COLO829 (cell line): Measurements from ENCODE around the gene RNF224.
"Not testable (repeated sequence)": the region's sequence is repeated elsewhere in the genome, so short reads cannot be mapped to it uniquely, and the experiment has no call there.

Experiments
- DNase-seq: peaks from one replicate; pipeline ENCODE4 v3.0.0; 2012; ENCODE audit warnings: low spot score

Gene RNF224

DNA sequence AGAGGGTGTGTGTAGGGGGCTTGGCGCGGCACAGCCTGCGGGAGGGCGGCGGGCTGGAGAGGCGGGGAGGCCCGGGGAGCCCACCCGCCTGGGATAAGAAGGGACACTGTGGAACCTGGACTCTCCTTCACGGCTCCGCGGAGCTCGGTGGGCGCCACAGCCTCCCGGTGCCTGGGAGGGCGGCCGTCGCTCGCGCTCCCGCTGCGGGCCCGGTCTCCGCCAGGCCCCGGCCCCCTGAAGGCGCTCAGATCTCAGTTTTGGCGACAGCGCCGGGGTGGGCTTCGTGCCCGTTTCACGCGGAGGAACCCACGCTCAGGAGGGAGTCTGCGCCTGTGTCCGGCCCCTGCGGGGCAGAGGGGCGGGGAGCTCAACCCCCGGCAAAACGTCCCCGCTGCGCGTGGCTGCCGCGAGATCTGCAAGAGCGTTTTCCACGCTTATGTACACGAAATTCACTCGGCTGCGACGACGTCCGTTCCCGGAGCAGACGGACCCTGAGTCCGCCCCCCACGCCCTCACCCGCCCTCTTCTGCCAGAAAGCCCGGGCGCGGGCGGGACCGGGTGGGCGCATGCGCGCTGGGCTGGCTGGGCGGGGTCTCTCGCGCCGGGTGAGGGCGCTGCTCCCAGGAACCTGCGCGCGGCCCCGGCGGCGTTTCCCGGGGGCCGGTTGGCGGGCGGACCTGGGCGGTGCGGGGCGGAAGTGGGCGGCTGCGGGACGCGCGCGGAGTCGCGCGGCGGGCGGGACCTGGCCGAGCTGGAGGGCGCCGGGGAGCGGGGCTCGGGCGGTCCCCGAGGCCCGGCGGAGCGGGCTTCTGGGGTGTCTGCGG lies 27.5 kb downstream of the RNF224 start, which contains the start of gene NELFB:
Gene NELFB, plus strand, starts transcription at position 704 of the 824 bp plus-strand sequence.
- peak; percentile 100 for DNase-seq

GRCh38 chr9:137255448-137256114 lies 28.3 kb downstream of the RNF224 start:
- no peak for DNase-seq

- no peak for DNase-seq
Measured at GRCh38 chr9:137256362-137256761, 29.1 kb downstream of the RNF224 start.

- no peak for DNase-seq
Measured at GRCh38 chr9:137256856-137257255, 29.6 kb downstream of the RNF224 start.

DNA sequence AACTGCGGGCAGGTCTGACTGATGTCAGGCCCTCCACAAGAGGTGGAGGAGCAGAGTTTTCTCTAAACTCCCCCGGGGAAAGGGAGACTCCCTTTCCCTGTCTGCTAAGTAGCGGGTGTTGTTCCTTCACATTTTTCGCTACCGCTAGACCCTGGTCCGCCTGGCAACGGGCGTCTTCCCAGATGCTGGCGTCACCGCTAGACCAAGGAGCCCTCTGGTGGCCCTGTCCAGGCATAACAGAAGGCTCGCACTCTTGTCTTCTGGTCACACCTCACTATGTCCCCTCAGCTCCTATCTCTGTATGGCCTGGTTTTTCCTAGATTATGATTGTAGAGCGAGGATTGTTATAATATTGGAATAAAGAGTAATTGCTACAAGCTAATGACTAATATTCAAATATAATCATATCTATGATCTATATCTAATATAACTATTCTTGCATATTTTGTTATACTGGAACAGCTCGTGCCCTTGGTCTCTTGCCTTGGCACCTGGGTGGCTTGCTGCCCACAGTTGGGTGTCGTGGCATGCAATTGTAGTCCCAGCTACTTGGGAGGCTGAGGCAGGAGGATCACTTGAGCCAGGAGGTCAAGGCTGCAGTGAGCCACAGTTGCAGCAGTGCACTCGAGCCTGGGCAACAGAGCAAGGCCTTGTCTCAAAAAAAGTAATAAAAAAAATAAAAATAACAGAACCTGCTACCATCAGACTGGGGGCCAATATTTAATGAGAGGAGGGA lies 35.0 kb downstream of the RNF224 start:
- not testable (repeated sequence) for DNase-seq

- no peak for DNase-seq
Measured at GRCh38 chr9:137262909-137263285, 35.6 kb downstream of the RNF224 start.

DNA sequence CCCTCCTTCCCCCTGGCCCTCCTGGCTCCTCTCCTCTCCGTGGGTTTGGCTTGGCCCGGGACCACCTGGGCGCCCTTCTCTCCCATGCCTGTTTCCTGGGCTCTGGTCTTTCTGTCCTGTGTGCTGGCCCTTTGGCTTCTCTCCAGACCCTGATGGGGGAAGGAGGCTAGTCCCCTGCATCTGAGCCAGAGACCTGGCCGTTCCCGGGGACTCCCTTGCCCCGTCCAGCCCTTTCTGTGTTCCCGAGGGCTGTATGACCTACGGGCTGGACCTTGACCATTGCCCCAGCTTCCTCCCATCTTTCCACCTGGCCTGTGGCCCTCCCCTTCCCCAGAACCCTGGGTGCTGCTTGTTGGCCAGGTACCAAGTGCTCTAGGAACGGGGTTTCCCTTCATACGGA lies 36.2 kb downstream of the RNF224 start:
- DNase-seq: no peak

- no peak for DNase-seq
Measured at GRCh38 chr9:137264067-137264466, 36.8 kb downstream of the RNF224 start.

DNA sequence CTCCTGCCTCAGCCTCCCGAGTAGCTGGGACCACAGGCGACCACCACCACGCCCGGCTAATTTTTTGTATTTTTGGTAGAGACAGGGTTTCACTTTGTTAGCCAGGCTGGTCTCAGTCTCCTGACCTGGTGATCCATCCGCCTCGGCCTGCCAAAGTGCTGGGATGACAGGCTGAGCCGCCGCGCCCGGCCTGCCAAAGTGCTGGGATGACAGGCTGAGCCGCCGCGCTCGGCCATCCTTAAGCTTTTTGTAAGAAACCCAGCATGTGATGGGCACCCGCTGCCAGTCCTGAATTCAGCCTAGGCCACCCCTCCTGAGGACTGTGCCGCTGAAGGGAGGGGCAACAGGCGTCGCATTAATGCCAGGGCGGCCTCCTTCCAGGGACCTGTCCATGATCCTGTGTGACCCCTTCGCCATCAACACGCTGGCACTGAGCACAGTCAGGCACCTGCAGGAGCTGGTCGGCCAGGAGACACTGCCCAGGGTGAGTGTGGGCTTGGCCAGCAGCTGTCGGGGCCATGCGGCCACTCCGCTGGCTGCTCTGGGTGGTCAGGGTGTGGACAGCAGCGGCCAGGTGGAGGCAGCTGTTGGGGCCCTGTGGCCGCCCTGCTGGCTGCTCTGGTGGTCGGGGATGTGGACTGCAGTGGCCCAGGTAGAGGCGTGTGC lies 38.3 kb downstream of the RNF224 start:
- no peak for DNase-seq

DNA sequence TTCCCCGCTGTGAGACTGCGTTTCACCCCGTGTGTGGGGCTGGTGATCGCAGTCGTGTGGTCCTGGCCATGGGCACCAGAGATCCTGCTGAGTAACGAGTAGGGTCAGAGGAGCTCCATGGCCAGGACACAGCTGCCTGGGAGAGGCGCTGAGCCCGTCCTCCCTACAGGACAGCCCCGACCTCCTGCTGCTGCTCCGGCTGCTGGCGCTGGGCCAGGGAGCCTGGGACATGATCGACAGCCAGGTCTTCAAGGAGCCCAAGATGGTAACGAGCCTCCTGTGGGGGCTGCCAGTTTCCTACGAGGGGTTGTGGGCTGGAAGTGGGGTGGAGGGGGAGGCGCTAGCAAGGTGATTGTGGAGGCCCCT lies 38.8 kb downstream of the RNF224 start:
- no peak for DNase-seq

- no peak for DNase-seq
Measured at GRCh38 chr9:137266585-137267453, 39.5 kb downstream of the RNF224 start.

DNA sequence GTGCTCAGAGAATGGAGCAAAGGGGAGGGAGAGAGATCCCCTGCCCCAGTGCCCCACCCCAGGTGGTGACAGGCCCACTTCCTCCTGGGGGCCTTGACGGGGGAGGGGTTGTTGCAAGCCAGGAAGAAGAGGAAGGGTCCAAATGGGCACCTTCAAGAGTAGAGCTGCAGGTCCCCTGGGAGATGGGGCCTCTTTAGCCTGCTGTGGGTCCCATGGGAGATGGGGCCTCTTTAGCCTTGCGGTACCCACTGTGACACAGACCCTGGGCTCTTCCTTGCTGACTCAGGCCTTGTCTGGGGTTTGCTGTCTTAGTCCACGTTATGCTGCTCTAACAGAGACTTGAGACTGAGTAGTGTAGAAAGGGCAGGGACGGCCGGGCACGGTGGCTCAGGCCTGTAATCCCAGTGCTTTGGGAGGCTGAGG lies 40.6 kb downstream of the RNF224 start:
- no peak for DNase-seq

DNA sequence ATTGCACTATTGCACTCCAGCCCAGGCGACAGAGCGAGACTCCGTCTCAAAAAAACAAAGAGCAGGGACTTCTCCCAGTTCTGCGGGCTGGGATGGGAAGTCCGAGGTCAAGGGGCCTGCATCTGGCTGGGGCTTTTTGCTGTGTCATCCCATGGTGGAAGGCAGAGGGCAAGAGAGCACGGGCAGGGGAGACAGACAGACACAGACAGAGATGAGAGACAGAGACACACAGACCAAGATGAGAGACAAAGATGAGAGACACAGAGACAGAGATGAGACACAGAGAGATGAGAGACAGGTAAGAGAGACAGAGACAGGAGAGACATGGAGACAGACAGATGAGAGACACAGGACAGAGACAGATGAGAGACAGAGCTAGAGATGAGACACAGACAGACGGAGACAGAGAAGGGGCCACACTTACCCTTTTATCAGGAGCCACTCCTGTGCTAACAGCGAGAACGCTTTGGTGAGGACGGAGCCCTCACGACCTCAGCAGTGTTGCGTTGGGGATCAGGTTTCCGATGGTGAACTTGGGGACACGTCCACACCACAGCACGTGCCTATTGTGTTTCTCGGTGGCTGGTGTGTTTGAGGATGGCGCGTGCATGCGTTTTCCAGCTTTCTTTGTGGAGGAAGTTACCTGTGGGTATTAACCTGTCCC lies 41.4 kb downstream of the RNF224 start:
- DNase-seq: no peak

DNA sequence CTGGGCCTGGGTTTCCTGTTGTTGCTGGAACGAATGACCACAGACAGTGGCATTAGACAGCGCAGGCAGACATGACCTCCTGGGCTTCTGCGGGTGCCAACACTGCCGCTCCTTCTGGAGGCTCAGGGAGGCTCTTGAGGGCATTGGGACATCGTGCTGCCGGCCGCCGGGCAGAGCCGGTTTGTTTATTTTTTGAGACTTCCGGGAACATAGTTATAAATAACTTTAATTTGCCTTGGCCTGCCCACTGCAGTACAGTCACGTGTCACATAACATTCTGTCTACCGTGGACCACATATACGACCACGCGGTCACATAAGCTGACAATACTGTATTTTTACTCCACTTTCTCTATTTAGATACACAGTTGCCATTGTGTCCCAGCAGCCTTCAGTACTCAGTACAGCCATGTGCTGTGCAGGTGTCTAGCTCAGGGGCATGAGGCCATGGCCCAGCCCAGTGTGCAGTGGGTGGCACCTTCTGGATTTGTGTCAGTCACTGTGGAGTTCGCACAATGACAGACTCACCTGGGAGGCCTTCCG lies 42.0 kb downstream of the RNF224 start:
- peak; percentile 55 for DNase-seq

DNA sequence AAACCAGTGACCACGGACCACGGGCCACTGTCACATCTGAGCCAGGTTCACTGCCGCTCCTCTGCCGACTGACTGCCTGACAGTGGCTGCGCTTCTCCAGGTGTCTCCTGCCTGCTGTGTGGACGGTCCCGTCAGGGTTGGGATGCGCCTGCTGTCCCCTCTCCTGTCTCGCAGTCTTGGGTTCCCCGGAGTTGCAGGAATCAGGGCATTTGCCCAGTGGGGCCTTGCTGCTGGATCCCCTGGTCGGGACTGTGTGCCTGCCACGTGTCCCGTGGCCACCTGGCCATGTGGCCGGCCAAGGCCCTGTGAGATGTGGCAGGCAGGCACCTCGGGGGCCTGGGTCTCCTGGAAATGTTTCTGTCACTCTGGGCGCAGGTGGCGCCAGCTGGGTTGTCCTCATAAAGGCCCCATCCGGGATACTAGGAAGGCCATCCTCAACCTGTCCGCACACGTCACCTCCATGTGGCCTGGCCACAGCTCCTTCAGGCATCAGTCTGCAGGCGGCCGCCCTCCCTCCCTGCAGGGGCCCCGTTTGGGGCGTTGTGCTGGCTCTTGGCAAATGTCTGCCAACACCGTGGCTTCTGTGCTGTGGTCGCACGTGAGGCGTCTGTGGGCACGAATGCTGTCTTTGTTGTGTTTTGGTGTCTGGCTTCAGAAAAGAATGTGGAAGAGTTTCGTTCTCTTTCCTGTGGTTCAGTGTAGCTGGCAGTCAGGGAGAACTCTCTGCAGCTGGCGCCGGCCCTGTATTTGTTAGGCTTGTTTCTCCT lies 43.8 kb downstream of the RNF224 start:
- no peak for DNase-seq

DNA sequence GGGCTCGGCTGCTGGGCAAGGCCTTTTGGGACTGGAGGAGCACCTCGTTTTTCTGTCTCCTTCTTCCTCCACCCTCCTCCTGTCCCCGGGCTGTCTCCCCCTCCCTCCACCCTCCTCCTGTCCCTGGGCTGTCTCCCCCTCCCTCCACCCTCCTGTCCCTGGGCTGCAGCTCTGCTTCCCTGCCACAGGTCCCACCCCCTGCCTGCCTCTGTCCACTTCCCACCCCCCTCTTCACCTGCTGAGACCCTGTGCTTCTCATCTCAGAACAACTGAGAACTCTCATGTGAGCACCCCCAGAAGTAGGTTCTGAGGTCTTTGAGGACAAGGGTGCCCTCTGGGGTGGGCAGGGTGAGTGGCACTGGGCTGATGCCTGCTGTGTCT lies 44.4 kb downstream of the RNF224 start:
- DNase-seq: no peak

- DNase-seq: no peak
Measured at GRCh38 chr9:137272241-137273094, 45.2 kb downstream of the RNF224 start.

DNA sequence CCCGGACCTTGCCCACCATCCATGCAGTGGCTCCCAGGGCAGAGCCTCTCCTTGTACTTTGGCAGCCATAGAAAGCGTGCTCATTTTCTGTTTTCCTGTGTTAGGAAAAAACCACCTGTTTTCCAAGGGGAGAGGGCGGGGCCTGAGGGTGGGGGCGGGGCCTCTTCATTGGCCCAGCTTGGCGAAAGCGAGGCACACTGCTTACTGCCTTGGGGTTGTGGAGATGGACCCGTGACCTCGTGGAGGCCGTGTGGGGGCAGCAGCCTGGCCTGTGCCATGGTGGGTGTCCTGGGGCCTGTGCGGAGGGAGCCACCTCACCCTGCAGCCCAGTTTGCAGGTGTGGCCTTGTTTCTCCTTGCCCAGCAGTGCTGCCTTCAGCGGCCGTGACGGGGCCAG lies 45.8 kb downstream of the RNF224 start:
- no peak for DNase-seq
